Body of pancreas (tissue), 4 donors: Measurements from ENCODE around the gene NEDD4L.

ENCODE experiments used
- POLR2A ChIP-seq, 3 donors: fragments of 450-650 bp; IDR thresholded peaks; one replicate each; pipeline ENCODE4 v1.6.1; 2016; ENCODE audit warnings: antibody characterized with exemption in 3 of 3, mild to moderate bottlenecking in 2 of 3
- TF ChIP-seq, protein P1 (sequence below), 7 experiments: fragments of 450-650 bp in 4 of 7; fragments of 200-600 bp in 3 of 7; sonication (generic) in 3 of 7; IDR thresholded peaks; one replicate each; pipeline ENCODE4 v1.5.1; 2016 to 2019; ENCODE audit warnings: antibody characterized with exemption in 7 of 7

- TF ChIP-seq, protein P1, sequence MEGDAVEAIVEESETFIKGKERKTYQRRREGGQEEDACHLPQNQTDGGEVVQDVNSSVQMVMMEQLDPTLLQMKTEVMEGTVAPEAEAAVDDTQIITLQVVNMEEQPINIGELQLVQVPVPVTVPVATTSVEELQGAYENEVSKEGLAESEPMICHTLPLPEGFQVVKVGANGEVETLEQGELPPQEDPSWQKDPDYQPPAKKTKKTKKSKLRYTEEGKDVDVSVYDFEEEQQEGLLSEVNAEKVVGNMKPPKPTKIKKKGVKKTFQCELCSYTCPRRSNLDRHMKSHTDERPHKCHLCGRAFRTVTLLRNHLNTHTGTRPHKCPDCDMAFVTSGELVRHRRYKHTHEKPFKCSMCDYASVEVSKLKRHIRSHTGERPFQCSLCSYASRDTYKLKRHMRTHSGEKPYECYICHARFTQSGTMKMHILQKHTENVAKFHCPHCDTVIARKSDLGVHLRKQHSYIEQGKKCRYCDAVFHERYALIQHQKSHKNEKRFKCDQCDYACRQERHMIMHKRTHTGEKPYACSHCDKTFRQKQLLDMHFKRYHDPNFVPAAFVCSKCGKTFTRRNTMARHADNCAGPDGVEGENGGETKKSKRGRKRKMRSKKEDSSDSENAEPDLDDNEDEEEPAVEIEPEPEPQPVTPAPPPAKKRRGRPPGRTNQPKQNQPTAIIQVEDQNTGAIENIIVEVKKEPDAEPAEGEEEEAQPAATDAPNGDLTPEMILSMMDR (IDR thresholded peaks at IDR 0.05): no peak
- no peak for TF ChIP-seq POLR2A (IDR thresholded peaks at IDR 0.05)
Observed at GRCh38 chr18:58234359-58234741, 190.3 kb downstream of the NEDD4L start.
